ENCODE measurements around the gene URB2.

The URB2 gene

DNA sequence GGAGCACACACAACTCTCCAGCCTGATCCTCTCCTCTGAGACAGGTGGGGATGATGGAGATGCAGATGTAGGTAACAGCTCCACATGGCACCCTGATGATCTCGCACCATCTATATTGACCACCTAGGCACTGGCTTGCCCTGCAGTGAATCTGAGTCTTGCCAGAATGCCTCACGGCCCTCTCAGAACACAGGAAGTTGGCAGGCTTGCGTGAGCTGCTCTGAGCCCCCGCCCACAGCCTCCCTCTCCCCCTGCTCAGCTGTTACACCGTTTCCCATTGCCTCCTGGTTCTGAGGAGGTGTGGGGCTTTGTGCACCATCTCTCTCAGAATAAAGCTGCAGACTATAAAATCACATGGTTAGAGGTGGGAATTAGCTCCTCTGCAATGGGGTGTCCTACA, 48.0 kb downstream of the URB2 start:
- Histone ChIP-seq H3K9ac (ENCODE audit: low read depth, low read length) (no peak overlapping the region), H3K4me1 (ENCODE audit: control insufficient read depth, insufficient read depth, low read length) (no peaks in the 10 kb centered on the region), H3K4me2 (ENCODE audit: low read length) (no peak overlapping the region), H3K36me3 (ENCODE audit: insufficient read depth, low read length) (no peaks in the 10 kb centered on the region), H3K9me3 (replicated peaks; ENCODE audit: low read length) (no peaks in the 10 kb centered on the region), H3K27me3 (ENCODE audit: control insufficient read depth, insufficient read depth, low read length) (no peaks in the 10 kb centered on the region), H3K4me3 (ENCODE audit: low read length) (no peak overlapping the region)

DNA sequence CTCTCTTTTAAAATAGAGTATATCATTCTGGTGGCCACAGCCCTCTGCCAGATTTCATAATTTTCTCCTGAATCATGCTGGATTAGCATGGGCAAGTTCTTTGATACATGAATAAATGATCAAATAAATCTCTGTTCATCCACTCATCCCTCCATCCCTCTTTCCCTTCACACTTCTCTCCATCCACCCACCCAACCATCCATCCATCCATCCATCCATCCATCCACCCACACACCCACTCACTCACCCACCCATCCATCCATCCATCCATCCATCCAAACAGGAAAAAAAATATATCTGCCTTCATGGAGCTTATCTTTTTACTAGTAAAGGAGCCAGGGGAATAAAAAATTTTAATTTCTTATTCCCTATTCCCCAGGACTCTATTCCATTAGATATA, 49.3 kb downstream of the URB2 start:
- H3K4me1 ChIP-seq (ENCODE audit: control insufficient read depth, insufficient read depth, low read length): no peaks in the 10 kb centered on the region
- no peak overlapping the region for H3K4me2 ChIP-seq (ENCODE audit: low read length)
- no peaks in the 10 kb centered on the region for H3K9me3 ChIP-seq (replicated peaks; ENCODE audit: low read length)
- no peaks in the 10 kb centered on the region for H3K36me3 ChIP-seq (ENCODE audit: insufficient read depth, low read length)
- no peak overlapping the region for H3K4me3 ChIP-seq (ENCODE audit: low read length)
- no peaks in the 10 kb centered on the region for H3K27me3 ChIP-seq (ENCODE audit: control insufficient read depth, insufficient read depth, low read length)
- no peak overlapping the region for H3K9ac ChIP-seq (ENCODE audit: low read depth, low read length)

DNA sequence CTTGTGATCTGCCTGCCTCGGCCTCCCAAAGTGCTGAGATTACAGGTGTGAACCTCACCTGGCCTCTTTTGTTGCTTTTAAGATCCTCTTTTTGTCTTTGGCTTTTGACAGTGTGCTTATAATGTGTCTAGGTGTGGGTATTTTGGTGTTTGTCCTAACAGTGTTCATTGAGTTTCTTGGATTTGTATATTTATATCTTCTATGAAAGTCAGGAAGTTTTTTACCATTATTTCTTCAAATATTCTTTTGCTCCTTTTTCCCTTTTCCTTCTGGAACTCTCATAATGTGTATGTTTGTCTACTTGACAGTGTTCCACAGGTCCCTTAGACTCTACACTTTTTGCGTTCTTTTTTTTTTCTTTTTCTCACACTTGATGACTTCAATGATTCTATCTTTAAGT, 59.1 kb downstream of the URB2 start:
- H3K27me3 ChIP-seq (ENCODE audit: control insufficient read depth, insufficient read depth, low read length): no peaks in the 10 kb centered on the region
- no peak overlapping the region for H3K9ac ChIP-seq (ENCODE audit: low read depth, low read length)
- peaks cover 4% of the 10 kb centered on the region for H3K9me3 ChIP-seq (replicated peaks; ENCODE audit: low read length)
- H3K4me1 ChIP-seq (ENCODE audit: control insufficient read depth, insufficient read depth, low read length): no peaks in the 10 kb centered on the region
- H3K4me3 ChIP-seq (ENCODE audit: low read length): no peak overlapping the region
- H3K36me3 ChIP-seq (ENCODE audit: insufficient read depth, low read length): no peaks in the 10 kb centered on the region
- no peak overlapping the region for H3K4me2 ChIP-seq (ENCODE audit: low read length)

DNA sequence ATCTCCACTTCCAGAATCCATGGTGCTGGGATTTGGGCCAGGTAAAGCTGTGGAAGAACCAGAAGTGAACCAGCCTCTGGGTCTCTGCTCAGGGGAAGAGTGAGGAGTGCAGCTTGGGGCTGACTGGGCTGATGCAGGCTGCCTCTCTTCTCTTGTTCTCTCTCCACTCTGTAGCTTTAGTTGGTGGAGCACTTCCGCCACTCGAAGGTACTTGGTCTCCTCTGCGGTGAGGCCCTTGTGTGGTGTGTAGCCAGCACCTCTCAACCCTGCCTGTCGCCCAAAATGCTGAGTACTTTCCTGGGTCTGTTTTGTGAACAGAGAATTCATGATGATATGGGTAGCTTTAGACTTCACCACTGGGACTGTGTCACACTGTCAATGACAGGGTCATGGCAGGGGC, 63.2 kb downstream of the URB2 start:
- no peaks in the 10 kb centered on the region for H3K27me3 ChIP-seq (ENCODE audit: control insufficient read depth, insufficient read depth, low read length)
- H3K9me3 ChIP-seq (replicated peaks; ENCODE audit: low read length): peaks cover 4% of the 10 kb centered on the region
- H3K4me2 ChIP-seq (ENCODE audit: low read length): no peak overlapping the region
- no peak overlapping the region for H3K9ac ChIP-seq (ENCODE audit: low read depth, low read length)
- peaks cover 15% of the 10 kb centered on the region for H3K4me1 ChIP-seq (ENCODE audit: control insufficient read depth, insufficient read depth, low read length)
- no peaks in the 10 kb centered on the region for H3K36me3 ChIP-seq (ENCODE audit: insufficient read depth, low read length)
- H3K4me3 ChIP-seq (ENCODE audit: low read length): no peak overlapping the region

DNA sequence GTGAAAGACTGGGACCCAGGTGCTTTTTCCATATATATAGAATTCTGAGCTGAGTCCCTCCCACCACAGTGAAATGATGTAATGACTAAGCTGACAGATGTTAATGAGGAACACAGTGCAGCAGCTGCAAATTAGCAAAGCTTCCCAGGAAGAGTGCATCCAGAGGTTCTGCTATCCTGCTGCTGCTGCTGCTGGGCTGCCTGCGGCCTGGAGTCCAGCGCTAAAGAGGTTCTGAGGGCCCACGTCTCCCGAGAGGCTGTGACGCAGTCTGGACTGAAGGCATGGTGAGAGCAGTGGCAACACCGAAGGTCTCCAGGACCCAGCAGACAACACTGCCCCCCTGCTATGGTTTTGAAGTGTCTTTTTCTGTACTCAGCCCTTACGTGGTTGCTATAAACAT, 63.9 kb downstream of the URB2 start:
- H3K27me3 ChIP-seq (ENCODE audit: control insufficient read depth, insufficient read depth, low read length): no peaks in the 10 kb centered on the region
- no peak overlapping the region for H3K4me3 ChIP-seq (ENCODE audit: low read length)
- H3K36me3 ChIP-seq (ENCODE audit: insufficient read depth, low read length): no peaks in the 10 kb centered on the region
- H3K9me3 ChIP-seq (replicated peaks; ENCODE audit: low read length): peaks cover 4% of the 10 kb centered on the region
- no peak overlapping the region for H3K9ac ChIP-seq (ENCODE audit: low read depth, low read length)
- H3K4me1 ChIP-seq (ENCODE audit: control insufficient read depth, insufficient read depth, low read length): peaks cover 22% of the 10 kb centered on the region
- H3K4me2 ChIP-seq (ENCODE audit: low read length): no peak overlapping the region

DNA sequence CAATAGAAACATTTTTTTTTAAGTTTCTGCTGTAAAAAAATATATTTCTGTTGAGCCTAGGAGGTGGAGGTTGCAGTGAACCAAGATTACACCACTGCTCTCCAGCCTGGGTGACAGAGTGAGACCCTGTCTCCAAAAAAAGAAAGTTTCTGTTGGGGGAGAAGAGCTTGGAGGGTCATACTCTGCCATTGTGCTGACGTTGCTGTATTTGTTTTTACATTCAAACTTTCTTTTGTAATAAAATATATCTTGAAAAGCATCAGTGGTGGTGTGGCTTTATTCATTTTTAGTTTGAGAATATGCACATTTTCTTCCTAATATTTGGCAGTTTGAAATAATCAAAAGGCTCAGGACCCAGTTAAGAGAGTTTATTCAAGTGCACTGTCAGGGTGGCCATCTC, 64.6 kb downstream of the URB2 start:
- no peaks in the 10 kb centered on the region for H3K36me3 ChIP-seq (ENCODE audit: insufficient read depth, low read length)
- H3K9me3 ChIP-seq (replicated peaks; ENCODE audit: low read length): peaks cover 3% of the 10 kb centered on the region
- H3K9ac ChIP-seq (ENCODE audit: low read depth, low read length): no peak overlapping the region
- no peak overlapping the region for H3K4me3 ChIP-seq (ENCODE audit: low read length)
- no peaks in the 10 kb centered on the region for H3K27me3 ChIP-seq (ENCODE audit: control insufficient read depth, insufficient read depth, low read length)
- peaks cover 24% of the 10 kb centered on the region for H3K4me1 ChIP-seq (ENCODE audit: control insufficient read depth, insufficient read depth, low read length)
- no peak overlapping the region for H3K4me2 ChIP-seq (ENCODE audit: low read length)

DNA sequence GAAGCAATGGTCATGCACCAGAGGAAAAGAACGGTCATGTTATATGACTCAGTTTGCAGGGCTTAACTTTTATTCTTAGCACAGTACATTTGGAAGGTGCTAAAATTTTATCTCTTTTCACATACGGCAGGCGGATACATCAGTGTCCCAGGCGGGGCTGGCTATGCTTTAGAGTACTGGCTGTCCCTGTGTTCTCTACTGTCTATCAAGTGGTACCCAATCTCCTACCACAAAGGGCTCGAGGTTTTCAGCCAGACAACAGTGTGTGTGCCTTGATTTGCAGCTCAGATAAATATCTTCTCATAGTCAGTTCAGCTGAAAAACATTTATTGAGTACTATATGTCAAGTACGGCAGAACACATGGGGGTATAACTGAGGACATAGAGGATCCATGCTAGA, 65.3 kb downstream of the URB2 start:
- Histone ChIP-seq H3K36me3 (ENCODE audit: insufficient read depth, low read length) (no peaks in the 10 kb centered on the region), H3K4me3 (ENCODE audit: low read length) (no peak overlapping the region)

DNA sequence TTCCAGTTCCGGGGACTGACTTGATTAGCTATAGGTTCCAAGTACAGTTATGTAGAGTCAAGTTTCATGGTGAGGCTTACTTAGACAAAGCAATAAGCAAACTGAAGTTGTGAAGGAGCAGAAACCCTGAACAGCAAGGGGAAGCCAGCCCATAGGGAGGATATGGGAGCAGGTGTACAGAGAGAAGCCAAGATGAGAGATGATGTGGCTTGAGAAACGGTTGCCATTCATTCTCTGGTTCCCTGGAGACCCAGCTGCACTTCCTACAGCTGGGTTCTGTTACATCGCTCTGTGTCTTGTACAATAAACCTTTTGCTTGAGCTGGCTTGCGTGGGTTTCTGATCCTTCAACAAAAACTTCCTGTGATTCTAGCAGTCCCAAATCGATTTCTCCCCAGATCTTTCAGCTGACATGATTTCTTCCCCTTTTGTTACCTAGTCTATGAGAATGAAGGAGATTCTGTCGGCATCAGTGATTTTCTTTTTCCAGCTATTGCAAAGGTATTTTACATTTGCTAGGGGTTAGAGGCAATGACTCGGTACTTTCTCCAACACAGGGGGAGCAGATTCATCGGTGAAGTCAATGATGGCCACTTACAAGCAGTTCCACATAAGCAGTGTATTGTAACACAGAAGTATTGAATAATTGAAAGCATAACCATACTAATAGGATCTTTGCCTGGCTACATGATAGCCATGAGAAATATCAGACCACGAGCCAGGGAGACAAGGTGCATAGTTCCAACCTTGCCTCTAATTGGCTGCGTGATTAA, 67.3 kb downstream of the URB2 start:
- H3K4me3 ChIP-seq (ENCODE audit: low read length): no peak overlapping the region
- no peak overlapping the region for H3K4me2 ChIP-seq (ENCODE audit: low read length)
- no peak overlapping the region for H3K9ac ChIP-seq (ENCODE audit: low read depth, low read length)
- no peaks in the 10 kb centered on the region for H3K36me3 ChIP-seq (ENCODE audit: insufficient read depth, low read length)
- H3K27me3 ChIP-seq (ENCODE audit: control insufficient read depth, insufficient read depth, low read length): no peaks in the 10 kb centered on the region
- H3K4me1 ChIP-seq (ENCODE audit: control insufficient read depth, insufficient read depth, low read length): peaks cover 24% of the 10 kb centered on the region
- no peaks in the 10 kb centered on the region for H3K9me3 ChIP-seq (replicated peaks; ENCODE audit: low read length)

More for the DNA sequence above, 65.3 kb downstream of the URB2 start:
- H3K9ac ChIP-seq (ENCODE audit: low read depth, low read length): no peak overlapping the region
- H3K4me1 ChIP-seq (ENCODE audit: control insufficient read depth, insufficient read depth, low read length): peaks cover 24% of the 10 kb centered on the region
- H3K4me2 ChIP-seq (ENCODE audit: low read length): no peak overlapping the region
- no peaks in the 10 kb centered on the region for H3K27me3 ChIP-seq (ENCODE audit: control insufficient read depth, insufficient read depth, low read length)
- H3K9me3 ChIP-seq (replicated peaks; ENCODE audit: low read length): no peaks in the 10 kb centered on the region

DNA sequence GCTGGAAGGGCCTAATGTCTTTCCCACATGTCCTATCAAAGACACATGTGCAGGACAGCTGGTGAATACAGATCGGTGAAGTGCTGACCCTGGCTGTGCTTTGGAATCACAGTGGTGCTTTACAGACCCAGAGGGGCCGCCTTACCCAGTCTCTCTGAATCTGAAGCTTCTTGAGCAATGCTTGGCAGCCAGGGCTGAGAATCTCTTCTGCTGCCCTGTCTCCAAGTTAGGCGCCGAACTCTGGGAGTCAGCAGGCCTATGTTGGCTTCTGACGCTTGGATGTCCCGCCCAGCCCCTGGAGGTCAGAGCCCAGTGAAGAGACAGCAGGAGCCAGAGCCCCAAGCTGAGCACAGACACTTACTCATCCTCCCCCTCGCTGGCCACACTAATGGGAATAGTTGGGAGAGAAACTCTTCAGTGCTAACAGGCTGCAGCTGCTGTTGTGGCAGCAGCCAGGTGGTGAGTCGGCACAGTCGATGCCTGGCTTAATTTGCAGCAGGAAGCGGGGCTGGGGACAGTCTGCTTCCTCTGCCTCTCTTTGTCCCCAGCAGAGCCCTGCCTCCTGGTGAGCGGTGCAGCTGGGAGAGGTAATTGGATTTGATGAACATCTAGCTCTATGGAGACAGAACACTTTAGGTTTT, 68.1 kb downstream of the URB2 start:
- Histone ChIP-seq H3K27me3 (ENCODE audit: control insufficient read depth, insufficient read depth, low read length) (no peaks in the 10 kb centered on the region), H3K4me3 (ENCODE audit: low read length) (no peak overlapping the region), H3K36me3 (ENCODE audit: insufficient read depth, low read length) (no peaks in the 10 kb centered on the region), H3K4me2 (ENCODE audit: low read length) (peak overlapping the region; percentile 23), H3K4me1 (ENCODE audit: control insufficient read depth, insufficient read depth, low read length) (peaks cover 24% of the 10 kb centered on the region), H3K9ac (ENCODE audit: low read depth, low read length) (peak overlapping the region; percentile 17), H3K9me3 (replicated peaks; ENCODE audit: low read length) (no peaks in the 10 kb centered on the region)

DNA sequence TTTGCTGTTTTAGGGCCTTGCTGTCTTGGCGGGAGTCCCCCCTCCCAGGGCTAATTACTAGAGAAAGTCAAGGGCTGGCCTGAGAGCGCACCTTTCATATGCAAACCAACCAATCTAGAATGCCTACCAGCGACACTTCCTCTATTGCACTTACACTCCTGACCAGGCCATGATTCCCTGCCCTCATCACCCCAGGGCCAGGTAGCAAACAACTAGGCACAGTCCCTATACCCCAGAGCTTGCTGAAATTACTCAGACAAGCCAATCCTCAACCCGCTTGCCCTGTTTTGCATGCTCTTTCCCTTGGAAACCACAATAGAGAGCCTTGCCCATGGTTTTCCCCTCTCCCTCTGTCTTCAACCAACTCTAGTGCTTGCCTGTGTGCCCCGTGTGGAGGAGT, 70.3 kb downstream of the URB2 start:
- Histone ChIP-seq H3K4me2 (ENCODE audit: low read length) (no peak overlapping the region), H3K36me3 (ENCODE audit: insufficient read depth, low read length) (no peaks in the 10 kb centered on the region), H3K27me3 (ENCODE audit: control insufficient read depth, insufficient read depth, low read length) (no peaks in the 10 kb centered on the region), H3K4me1 (ENCODE audit: control insufficient read depth, insufficient read depth, low read length) (peaks cover 24% of the 10 kb centered on the region), H3K9ac (ENCODE audit: low read depth, low read length) (no peak overlapping the region), H3K4me3 (ENCODE audit: low read length) (no peak overlapping the region), H3K9me3 (replicated peaks; ENCODE audit: low read length) (no peaks in the 10 kb centered on the region)

DNA sequence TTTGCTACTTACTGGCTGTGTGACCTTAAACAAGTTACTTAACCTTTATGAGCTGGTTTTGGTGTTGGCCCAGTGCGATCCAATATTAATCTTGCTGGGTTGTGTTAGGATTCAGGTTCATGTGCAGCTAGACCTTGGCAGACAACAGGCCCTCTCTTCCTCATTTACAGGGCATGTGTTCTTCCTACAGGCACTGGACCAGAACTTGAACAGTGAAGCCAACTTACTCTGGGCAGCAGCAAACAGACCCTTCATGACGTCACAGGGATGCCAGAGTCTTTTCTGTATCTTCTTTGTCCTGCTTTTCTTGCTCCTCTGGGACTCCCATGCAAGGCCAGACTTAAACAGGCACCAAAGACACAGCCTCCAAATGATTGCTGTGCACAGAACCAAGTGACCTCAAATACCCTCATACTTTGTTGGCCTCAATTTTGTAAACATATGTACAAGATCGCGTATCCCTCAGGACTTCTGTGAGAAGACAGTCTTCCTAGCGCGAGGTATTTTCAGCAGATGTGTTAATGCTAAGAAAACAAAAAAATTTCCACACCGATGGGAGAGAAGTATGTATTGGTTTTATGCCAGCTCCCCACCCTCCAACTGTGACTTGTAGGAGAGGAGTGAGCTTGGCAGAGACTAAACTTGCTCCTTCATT, 73.7 kb downstream of the URB2 start:
- no peak overlapping the region for H3K4me3 ChIP-seq (ENCODE audit: low read length)
- H3K36me3 ChIP-seq (ENCODE audit: insufficient read depth, low read length): no peaks in the 10 kb centered on the region
- H3K27me3 ChIP-seq (ENCODE audit: control insufficient read depth, insufficient read depth, low read length): no peaks in the 10 kb centered on the region
- H3K4me2 ChIP-seq (ENCODE audit: low read length): no peak overlapping the region
- H3K4me1 ChIP-seq (ENCODE audit: control insufficient read depth, insufficient read depth, low read length): peaks cover 4% of the 10 kb centered on the region
- no peaks in the 10 kb centered on the region for H3K9me3 ChIP-seq (replicated peaks; ENCODE audit: low read length)
- H3K9ac ChIP-seq (ENCODE audit: low read depth, low read length): no peak overlapping the region
